ENCODE measurements around the gene NUDT4.

GRCh38 chr12:93426412-93426805, 48.7 kb downstream of the NUDT4 start:
- no peak for TF ChIP-seq POLR2A (IDR thresholded peaks at IDR 0.05; ENCODE audit: low read depth, low read length)
- no peak for TF ChIP-seq POLR2AphosphoS5 (IDR thresholded peaks at IDR 0.05; ENCODE audit: low read depth, low read length)
- no peak for TF ChIP-seq SPI1 (IDR thresholded peaks at IDR 0.05; ENCODE audit: low read depth, low read length)
- no peak for TF ChIP-seq TAF1 (IDR thresholded peaks at IDR 0.05; ENCODE audit: low read depth, low read length)

Measured in GM12891 (cell line).